Omental fat pad (tissue), 4 donors: ENCODE results near the gene ADAMTS6. TPM values are rescaled to one million over a fixed set of nuclear protein-coding genes. Genes with fewer than 3 reads are reported as not detected.

Experiments used
- ATAC-seq: fragments of 150-250 bp; one replicate; pipeline ENCODE4 v1.9.1; 2016; ENCODE audit warnings: mild to moderate bottlenecking, moderate library complexity; ENCODE audit not compliant: low FRiP score
- DNase-seq: peaks from one replicate; pipeline ENCODE4 v3.0.0-alpha.2; 2019; ENCODE audit warnings: low spot score
- small RNA-seq: library from RNA; depleted of rRNA; stranded (forward); fragments of <200 nt; gene quantifications from one replicate; pipeline ENCODE3, GENCODE V24; 2016
- total RNA-seq, 4 donors: library from RNA; depleted of rRNA; stranded (reverse); fragments of >200 nt; gene quantifications; one replicate each; pipeline ENCODE4 v1.1.0, GENCODE V29; 2016
- TF ChIP-seq, protein P1 (sequence below), 3 donors: fragments of 450-650 bp; IDR thresholded peaks; one replicate each; pipeline ENCODE4 v1.5.1; 2016 to 2017; ENCODE audit warnings: antibody characterized with exemption in 3 of 3, mild to moderate bottlenecking in 3 of 3, moderate library complexity in 2 of 3

ADAMTS6 gene
- total RNA-seq, 4 donors from 2014 or later, result 1.8 to 8.0 (median 3.0) TPM

DNA sequence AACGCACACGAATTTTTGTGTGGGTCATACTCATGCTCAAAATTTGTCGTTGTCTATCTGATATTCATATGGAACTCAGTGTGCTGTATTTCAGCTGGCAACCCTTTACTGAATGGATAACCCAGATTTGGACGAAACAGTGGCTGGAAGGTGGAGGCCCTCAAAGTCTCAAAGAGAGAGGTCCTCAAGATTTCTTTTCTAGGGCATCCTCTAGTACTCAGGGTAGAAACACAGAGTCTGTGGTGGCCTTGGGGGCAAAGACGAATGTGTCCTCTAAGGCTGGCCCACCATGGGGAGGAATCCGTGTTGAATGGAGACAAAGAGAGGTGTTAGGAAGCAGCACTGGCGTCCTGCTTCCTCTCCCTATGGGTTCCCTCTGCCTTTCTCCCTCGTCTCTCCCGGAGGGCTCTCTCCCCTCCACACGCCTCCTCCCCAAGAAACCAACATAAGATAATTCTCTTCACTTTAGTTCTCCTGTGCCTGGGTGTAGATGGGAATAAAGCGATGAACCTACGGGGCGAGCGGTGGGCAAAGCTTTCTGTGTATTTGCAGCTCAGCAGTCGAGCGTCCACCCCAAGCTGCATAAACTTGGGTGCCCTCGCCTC, 379.2 kb downstream of the ADAMTS6 start:
- TF ChIP-seq, protein P1, sequence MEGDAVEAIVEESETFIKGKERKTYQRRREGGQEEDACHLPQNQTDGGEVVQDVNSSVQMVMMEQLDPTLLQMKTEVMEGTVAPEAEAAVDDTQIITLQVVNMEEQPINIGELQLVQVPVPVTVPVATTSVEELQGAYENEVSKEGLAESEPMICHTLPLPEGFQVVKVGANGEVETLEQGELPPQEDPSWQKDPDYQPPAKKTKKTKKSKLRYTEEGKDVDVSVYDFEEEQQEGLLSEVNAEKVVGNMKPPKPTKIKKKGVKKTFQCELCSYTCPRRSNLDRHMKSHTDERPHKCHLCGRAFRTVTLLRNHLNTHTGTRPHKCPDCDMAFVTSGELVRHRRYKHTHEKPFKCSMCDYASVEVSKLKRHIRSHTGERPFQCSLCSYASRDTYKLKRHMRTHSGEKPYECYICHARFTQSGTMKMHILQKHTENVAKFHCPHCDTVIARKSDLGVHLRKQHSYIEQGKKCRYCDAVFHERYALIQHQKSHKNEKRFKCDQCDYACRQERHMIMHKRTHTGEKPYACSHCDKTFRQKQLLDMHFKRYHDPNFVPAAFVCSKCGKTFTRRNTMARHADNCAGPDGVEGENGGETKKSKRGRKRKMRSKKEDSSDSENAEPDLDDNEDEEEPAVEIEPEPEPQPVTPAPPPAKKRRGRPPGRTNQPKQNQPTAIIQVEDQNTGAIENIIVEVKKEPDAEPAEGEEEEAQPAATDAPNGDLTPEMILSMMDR (IDR thresholded peaks at IDR 0.05), result no peak
- ATAC-seq (no peak), DNase-seq (no peak)

DNA sequence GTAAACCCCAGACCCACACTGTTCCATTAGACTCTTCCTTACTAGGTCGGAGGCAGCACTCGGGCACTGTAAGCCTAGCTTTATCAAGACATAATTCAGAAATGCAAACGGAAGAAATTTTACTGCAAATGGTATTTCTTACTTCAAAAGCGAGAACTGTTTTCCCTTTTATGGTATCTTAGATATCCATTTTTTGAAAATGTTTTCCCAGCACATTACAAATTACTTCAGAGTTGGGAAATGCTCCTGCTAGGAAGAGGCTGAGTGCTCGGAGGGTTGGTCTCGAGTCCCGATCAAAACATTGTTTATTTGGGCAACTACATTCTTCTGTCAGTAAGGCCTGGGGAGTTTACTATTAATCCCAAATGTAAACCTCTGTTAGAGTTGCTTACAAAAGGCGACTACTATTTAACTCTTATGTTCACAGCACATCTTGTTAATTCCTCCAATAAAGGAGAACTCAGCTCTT, 380.1 kb downstream of the ADAMTS6 start:
- DNase-seq, result no peak
- ATAC-seq, result no peak
- TF ChIP-seq, protein P1 (IDR thresholded peaks at IDR 0.05), result no peak

DNA sequence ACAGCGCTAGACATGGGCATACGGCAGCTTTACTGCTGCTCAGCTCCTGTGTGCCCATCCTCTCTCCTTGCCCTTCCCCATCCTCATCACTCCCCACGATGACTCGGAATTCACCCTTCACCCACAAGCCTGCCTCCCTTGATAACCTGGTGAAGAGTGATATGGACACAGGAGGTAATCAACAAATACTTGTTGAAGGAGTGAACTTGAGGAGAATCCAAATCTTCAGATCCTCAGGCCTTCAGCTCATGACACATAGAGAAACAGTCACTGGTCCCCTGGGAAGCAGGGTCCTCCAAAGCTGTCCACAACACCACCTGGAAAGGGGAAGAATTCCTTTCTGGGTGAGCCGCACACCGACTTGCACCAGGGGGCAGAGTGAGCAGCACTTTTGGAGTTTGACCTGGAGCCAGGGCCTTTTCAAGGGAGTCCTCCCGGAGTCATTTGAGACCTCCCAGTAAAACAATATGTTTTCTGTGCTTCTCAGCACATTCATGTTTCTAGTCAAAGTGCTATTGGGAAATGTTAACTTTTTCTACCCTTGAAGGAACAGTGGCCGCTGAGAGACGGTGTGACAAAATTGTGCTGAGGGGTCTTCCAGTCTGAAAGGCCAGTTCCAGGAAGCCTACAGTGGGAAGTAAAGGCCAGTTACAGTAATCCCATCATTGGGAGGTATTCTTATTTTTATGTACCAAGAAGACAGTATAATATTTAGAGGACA, 380.6 kb downstream of the ADAMTS6 start:
- DNase-seq, result no peak
- peak; percentile 43 for ATAC-seq
- TF ChIP-seq, protein P1 (IDR thresholded peaks at IDR 0.05), result peak in 1 of 3 donors; percentile 5

Small RNA genes within 50 kb of the gene (small RNA-seq; reads per million reads assigned to genes)
- gene RF00019, result not detected

Other genes with a start within 250 kb of the ADAMTS6 start
- gene CENPK, start 81.2 kb upstream of the ADAMTS6 start, total RNA-seq, result 1 to 10 TPM; 1.0 to 1.9 (median 1.3) TPM
- 10 to 100 TPM; 20.9 to 71.2 (median 28.4) TPM for gene PPWD1, start 81.4 kb upstream of the ADAMTS6 start, total RNA-seq
- gene TRIM23, start 142.4 kb upstream of the ADAMTS6 start, total RNA-seq, result 10 to 100 TPM in 3 of 4 donors, 1 to 10 TPM in 1; 9.1 to 19.4 (median 14.6) TPM
- gene SHLD3, start 143.1 kb upstream of the ADAMTS6 start, total RNA-seq, result 1 to 10 TPM; 2.3 to 4.1 (median 3.4) TPM
- gene TRAPPC13, start 143.1 kb upstream of the ADAMTS6 start, total RNA-seq, result 10 to 100 TPM; 10.2 to 16.1 (median 12.4) TPM
- gene SGTB, start 240.2 kb upstream of the ADAMTS6 start, total RNA-seq, result 10 to 100 TPM in 2 of 4 donors, 1 to 10 TPM in 2; 5.7 to 12.6 (median 10.4) TPM
- gene NLN, start 240.3 kb upstream of the ADAMTS6 start, total RNA-seq, result 10 to 100 TPM in 3 of 4 donors, 1 to 10 TPM in 1; 8.4 to 31.6 (median 14.5) TPM